Smooth muscle cell (in vitro differentiated cells): ENCODE measurements around the gene TNFAIP3. TPM values are rescaled to one million over a fixed set of nuclear protein-coding genes. Genes with fewer than 3 reads are reported as not detected.

Experiments used
- DNase-seq: peaks from one replicate; lab custom pipeline; 2025; ENCODE audit not compliant: unreplicated experiment; lab: John Stamatoyannopoulos, UW
- H2AFZ ChIP-seq: fragments of 200-600 bp; sonication (generic); 2 replicates; pipeline ENCODE4 v1.6.0; 2016; ENCODE audit warnings: antibody characterized with exemption, low read depth, mild to moderate bottlenecking
- H3F3A ChIP-seq: fragments of 200-600 bp; sonication (generic); 2 replicates; pipeline ENCODE4 v1.6.0; 2017; ENCODE audit warnings: antibody characterized with exemption, low read depth
- H3K27ac ChIP-seq: fragments of 200-600 bp; sonication (generic); 2 replicates; pipeline ENCODE4 v1.5.1; 2016; ENCODE audit warnings: low read depth, mild to moderate bottlenecking
- H3K27me3 ChIP-seq: fragments of 200-600 bp; sonication (generic); 2 replicates; pipeline ENCODE4 v1.6.1; 2016; ENCODE audit warnings: low read depth, mild to moderate bottlenecking
- H3K36me3 ChIP-seq: fragments of 200-600 bp; sonication (generic); 2 replicates; pipeline ENCODE4 v1.5.1; 2016; ENCODE audit warnings: low read depth
- H3K4me1 ChIP-seq: fragments of 200-600 bp; sonication (generic); 2 replicates; pipeline ENCODE4 v1.5.1; 2016; ENCODE audit warnings: low read depth
- H3K4me2 ChIP-seq: fragments of 200-600 bp; sonication (generic); 2 replicates; pipeline ENCODE4 v1.6.0; 2016; ENCODE audit warnings: mild to moderate bottlenecking
- H3K4me3 ChIP-seq: fragments of 200-600 bp; sonication (generic); 2 replicates; pipeline ENCODE4 v1.5.1; 2016; ENCODE audit warnings: mild to moderate bottlenecking
- H3K79me2 ChIP-seq: fragments of 200-600 bp; sonication (generic); 2 replicates; pipeline ENCODE4 v1.6.0; 2016; ENCODE audit warnings: low read depth, mild to moderate bottlenecking
- H3K9ac ChIP-seq: fragments of 200-600 bp; sonication (generic); 2 replicates; pipeline ENCODE4 v1.6.0; 2016; ENCODE audit warnings: low read depth
- H3K9me3 ChIP-seq: fragments of 200-600 bp; sonication (generic); replicated peaks from 2 replicates; pipeline ENCODE4 v1.5.1; 2016; ENCODE audit warnings: low read depth
- H4K20me1 ChIP-seq: fragments of 200-600 bp; sonication (generic); 2 replicates; pipeline ENCODE4 v1.6.0; 2016; ENCODE audit warnings: low read depth
- WGBS: methylation state at CpG from one replicate; pipeline ENCODE4 v1.1.7; 2016; ENCODE audit warnings: low lambda C conversion rate; 5-methylcytosine and 5-hydroxymethylcytosine counted together
- polyA plus RNA-seq: library from polyadenylated mRNA; unstranded; fragments of >200 nt; fragmentation: Nextera tagmentation; extraction: Ambion mirVana; gene quantifications from 2 replicates; pipeline ENCODE4 v1.2.1, GENCODE V29; 2016
- total RNA-seq: library from RNA; depleted of rRNA; stranded (reverse); fragments of >200 nt; gene quantifications from 2 replicates; pipeline ENCODE4 v1.2.3, GENCODE V29; 2014
- TF ChIP-seq, protein P1 (sequence below): fragments of 200-600 bp; sonication (generic); IDR thresholded peaks from 2 replicates; pipeline ENCODE4 v1.5.1; 2017; ENCODE audit warnings: borderline replicate concordance, mild to moderate bottlenecking, antibody characterized with exemption; ENCODE audit not compliant: insufficient read depth, poor library complexity, severe bottlenecking

The TNFAIP3 gene
- total and polyA plus RNA-seq, 2 experiments from 2014 or later, result 32.2 to 33.8 TPM

- WGBS, result 82% methylated on average over 4 of the region's 4 CpGs
- H3K36me3 ChIP-seq, result no peaks in the 10 kb centered on the region
- no peaks in the 10 kb centered on the region for H3K79me2 ChIP-seq
- H3K4me3 ChIP-seq, result no peak overlapping the region
- H3K27me3 ChIP-seq, result no peaks in the 10 kb centered on the region
- TF ChIP-seq, protein P1, sequence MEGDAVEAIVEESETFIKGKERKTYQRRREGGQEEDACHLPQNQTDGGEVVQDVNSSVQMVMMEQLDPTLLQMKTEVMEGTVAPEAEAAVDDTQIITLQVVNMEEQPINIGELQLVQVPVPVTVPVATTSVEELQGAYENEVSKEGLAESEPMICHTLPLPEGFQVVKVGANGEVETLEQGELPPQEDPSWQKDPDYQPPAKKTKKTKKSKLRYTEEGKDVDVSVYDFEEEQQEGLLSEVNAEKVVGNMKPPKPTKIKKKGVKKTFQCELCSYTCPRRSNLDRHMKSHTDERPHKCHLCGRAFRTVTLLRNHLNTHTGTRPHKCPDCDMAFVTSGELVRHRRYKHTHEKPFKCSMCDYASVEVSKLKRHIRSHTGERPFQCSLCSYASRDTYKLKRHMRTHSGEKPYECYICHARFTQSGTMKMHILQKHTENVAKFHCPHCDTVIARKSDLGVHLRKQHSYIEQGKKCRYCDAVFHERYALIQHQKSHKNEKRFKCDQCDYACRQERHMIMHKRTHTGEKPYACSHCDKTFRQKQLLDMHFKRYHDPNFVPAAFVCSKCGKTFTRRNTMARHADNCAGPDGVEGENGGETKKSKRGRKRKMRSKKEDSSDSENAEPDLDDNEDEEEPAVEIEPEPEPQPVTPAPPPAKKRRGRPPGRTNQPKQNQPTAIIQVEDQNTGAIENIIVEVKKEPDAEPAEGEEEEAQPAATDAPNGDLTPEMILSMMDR, result no peak
- H3K9me3 ChIP-seq, result no peaks in the 10 kb centered on the region
- no peaks in the 10 kb centered on the region for H4K20me1 ChIP-seq
- DNase-seq, result no peak
- peak overlapping the region; percentile 97 for H3K27ac ChIP-seq
- H3F3A ChIP-seq, result peaks cover 5% of the 10 kb centered on the region
- H3K9ac ChIP-seq, result peak overlapping the region; percentile 70
- no peak overlapping the region for H3K4me2 ChIP-seq
- peaks cover 17% of the 10 kb centered on the region for H3K4me1 ChIP-seq
- no peak overlapping the region for H2AFZ ChIP-seq
Measured at GRCh38 chr6:137827977-137828810, 38.9 kb upstream of the TNFAIP3 start.

- H3F3A ChIP-seq, result no peaks in the 10 kb centered on the region
- H3K4me2 ChIP-seq, result peak overlapping the region; percentile 38
- H3K27ac ChIP-seq, result peak overlapping the region; percentile 97
- H3K4me1 ChIP-seq, result peaks cover 12% of the 10 kb centered on the region
- H3K9ac ChIP-seq, result peak overlapping the region; percentile 70
- no peak overlapping the region for H2AFZ ChIP-seq
- no peak overlapping the region for H3K4me3 ChIP-seq
- 28% methylated on average over 4 of the region's 4 CpGs for WGBS
- H3K9me3 ChIP-seq, result no peaks in the 10 kb centered on the region
- no peaks in the 10 kb centered on the region for H3K79me2 ChIP-seq
- H3K27me3 ChIP-seq, result no peaks in the 10 kb centered on the region
- TF ChIP-seq, protein P1, result no peak
- H4K20me1 ChIP-seq, result no peaks in the 10 kb centered on the region
- no peaks in the 10 kb centered on the region for H3K36me3 ChIP-seq
- no peak for DNase-seq
Measured at GRCh38 chr6:137829641-137830083, 37.4 kb upstream of the TNFAIP3 start.

DNA sequence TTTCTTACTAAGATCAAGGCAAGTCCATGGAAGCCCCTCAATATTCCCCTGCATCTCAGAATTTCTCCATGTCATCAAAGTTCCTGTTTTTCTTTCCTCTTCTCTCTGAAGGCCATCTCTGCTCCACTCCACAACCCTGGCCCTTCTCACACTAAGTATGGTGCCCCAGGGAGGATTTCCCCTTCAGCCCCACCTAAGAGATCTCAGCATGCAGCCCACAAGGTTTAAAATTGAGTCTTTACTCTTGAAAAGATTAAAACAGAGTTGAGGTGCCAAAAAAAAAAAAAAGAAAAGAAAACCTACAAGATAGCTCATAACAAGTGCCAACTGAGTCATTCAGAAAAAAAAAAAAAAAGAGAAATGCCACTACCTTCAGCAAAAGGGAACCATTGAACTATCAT, 36.5 kb upstream of the TNFAIP3 start:
- TF ChIP-seq, protein P1, result no peak
- Histone ChIP-seq H3K4me2 (no peak overlapping the region), H2AFZ (no peak overlapping the region), H3K79me2 (no peaks in the 10 kb centered on the region), H3K27ac (peak overlapping the region; percentile 97), H4K20me1 (no peaks in the 10 kb centered on the region), H3K9me3 (no peaks in the 10 kb centered on the region), H3K4me1 (peaks cover 12% of the 10 kb centered on the region), H3K27me3 (no peaks in the 10 kb centered on the region), H3K9ac (peak overlapping the region; percentile 18), H3K36me3 (no peaks in the 10 kb centered on the region), H3K4me3 (no peak overlapping the region), H3F3A (no peaks in the 10 kb centered on the region)
- no peak for DNase-seq
